Transverse colon (tissue), 3 donors: Measurements from ENCODE around the gene PHF21B.

Source experiments
- CTCF ChIP-seq, 5 experiments: fragments of 200-600 bp in 3 of 5; fragments of 450-650 bp in 2 of 5; sonication (generic) in 3 of 5; IDR thresholded peaks; 1 replicate in 2 of 5; 2 replicates in 3 of 5; pipeline ENCODE4 v1.5.1; 2016 to 2017; ENCODE audit warnings: antibody characterized with exemption in 5 of 5, inconsistent platforms in 3 of 5, mild to moderate bottlenecking in 2 of 5, moderate library complexity in 1 of 5
- EP300 ChIP-seq: sonication (generic); formaldehyde crosslinking; IDR thresholded peaks from one replicate; pipeline ENCODE4 v1.6.1; 2017; ENCODE audit warnings: antibody characterized with exemption, low read depth
- POLR2A ChIP-seq: fragments of 450-650 bp; IDR thresholded peaks from one replicate; pipeline ENCODE4 v1.6.1; 2016; ENCODE audit warnings: antibody characterized with exemption, mild to moderate bottlenecking, moderate library complexity

DNA sequence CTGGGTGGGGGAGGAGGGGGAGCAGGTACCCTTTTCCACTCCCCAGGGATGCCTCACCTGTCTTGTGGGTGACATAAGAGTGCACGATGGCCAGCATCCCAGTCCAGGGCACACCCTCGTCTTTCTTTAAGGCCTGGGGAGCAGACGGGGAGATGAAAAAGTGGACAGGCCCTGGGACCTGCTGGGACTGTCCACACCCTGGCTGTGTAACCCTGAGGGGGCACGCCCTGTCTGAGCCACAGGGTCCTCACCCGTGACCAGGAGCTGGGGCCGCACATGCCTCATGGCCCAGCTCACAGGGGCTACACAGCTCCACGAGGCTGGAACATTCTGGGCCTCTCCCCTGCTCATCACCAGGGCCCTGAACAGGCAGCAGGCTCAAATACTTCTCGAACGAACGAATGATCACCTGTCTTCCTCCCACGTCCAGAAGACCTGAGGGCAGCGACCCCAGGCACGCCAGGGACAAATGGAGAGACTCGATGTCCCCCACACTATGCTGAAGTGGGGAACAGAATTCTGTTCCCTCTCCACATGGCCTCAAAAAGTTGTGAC lies 123.9 kb downstream of the PHF21B start:
- no peak for TF ChIP-seq CTCF (IDR thresholded peaks at IDR 0.05)
- no peak for TF ChIP-seq POLR2A
- TF ChIP-seq EP300: no peak
